GM23338 (cell line): Measurements from ENCODE around the gene PDZD8.

Experiments
- CREB1 ChIP-seq: fragments of 250-450 bp; sonication (Bioruptor Pico); IDR thresholded peaks from 2 replicates; pipeline ENCODE4 v1.5.0; 2020; ENCODE audit warnings: low read depth, mild to moderate bottlenecking, moderate library complexity
- EZH2phosphoT487 ChIP-seq: fragments of 200-600 bp; sonication (generic); IDR thresholded peaks from one replicate; pipeline ENCODE4 v1.8.1; 2018; ENCODE audit warnings: antibody characterized with exemption; ENCODE audit not compliant: unreplicated experiment
- JUNB ChIP-seq: IDR thresholded peaks from one replicate; pipeline ENCODE4 v1.6.1; 2016; ENCODE audit warnings: antibody characterized with exemption; ENCODE audit not compliant: unreplicated experiment
- TF ChIP-seq, protein P1 (sequence below), 2 experiments: fragments of 200-600 bp in 1 of 2; sonication (generic) in 1 of 2; conservative IDR thresholded peaks; 2 replicates each; pipeline versions ENCODE4 v1.5.1 to v1.6.1; 2016 to 2017; ENCODE audit warnings: antibody characterized with exemption in 2 of 2, low read depth in 2 of 2, mild to moderate bottlenecking in 2 of 2, moderate library complexity in 1 of 2

DNA sequence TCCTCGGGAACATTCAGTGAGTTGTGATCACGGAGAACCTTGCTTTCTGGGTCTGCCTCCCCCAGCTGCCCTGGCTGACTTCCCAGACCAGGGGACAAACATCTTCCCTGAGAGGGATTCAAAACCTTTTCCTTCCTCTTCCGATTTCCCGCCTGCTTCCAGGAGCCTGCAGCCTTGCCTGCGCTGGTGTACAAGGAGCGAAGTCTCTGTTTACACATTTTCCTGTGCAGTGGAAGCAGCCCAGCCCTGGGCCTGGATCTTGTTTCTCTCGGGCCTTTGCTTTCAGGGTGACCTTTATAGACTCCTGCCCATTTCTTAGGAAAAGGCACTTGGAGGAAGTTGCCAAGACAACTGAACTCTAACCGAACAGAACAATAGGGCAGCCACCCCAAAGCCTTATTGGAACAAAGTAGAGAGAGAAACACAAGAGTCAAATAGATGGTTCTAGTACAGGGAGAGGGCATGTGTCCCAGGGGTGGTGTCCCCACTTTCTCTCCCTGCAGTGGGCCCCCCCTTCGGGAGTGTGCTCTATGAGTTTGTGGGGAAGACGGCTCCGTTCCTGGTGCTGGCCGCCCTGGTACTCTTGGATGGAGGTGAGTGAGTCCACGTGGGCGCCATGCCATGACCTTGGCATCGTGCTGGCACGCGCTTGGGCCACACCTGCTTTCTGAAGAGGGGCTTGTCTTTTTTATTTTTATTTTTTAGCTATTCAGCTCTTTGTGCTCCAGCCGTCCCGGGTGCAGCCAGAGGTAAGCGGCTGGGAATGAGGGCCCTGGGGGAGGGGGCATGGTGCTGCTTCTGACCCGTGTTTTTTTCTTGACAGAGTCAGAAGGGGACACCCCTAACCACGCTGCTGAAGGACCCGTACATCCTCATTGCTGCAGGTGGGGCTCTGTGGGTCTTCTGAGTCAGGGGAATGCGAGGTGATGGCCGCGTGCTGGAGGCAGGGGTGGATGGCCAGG is 120.2 kb downstream of the PDZD8 start:
- TF ChIP-seq, protein P1, sequence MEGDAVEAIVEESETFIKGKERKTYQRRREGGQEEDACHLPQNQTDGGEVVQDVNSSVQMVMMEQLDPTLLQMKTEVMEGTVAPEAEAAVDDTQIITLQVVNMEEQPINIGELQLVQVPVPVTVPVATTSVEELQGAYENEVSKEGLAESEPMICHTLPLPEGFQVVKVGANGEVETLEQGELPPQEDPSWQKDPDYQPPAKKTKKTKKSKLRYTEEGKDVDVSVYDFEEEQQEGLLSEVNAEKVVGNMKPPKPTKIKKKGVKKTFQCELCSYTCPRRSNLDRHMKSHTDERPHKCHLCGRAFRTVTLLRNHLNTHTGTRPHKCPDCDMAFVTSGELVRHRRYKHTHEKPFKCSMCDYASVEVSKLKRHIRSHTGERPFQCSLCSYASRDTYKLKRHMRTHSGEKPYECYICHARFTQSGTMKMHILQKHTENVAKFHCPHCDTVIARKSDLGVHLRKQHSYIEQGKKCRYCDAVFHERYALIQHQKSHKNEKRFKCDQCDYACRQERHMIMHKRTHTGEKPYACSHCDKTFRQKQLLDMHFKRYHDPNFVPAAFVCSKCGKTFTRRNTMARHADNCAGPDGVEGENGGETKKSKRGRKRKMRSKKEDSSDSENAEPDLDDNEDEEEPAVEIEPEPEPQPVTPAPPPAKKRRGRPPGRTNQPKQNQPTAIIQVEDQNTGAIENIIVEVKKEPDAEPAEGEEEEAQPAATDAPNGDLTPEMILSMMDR (conservative IDR thresholded peaks at IDR 0.05; ENCODE audit: low read depth in 2 of 2), result no peak
- TF ChIP-seq EZH2phosphoT487, result no peak
- TF ChIP-seq JUNB, result no peak
- TF ChIP-seq CREB1, result no peak
